Endothelial cell of umbilical vein (primary cell): Measurements from ENCODE around the gene PLA2G5. TPM values are rescaled to one million over a fixed set of nuclear protein-coding genes. Genes with fewer than 3 reads are reported as not detected.

Source experiments
- BruUV-seq: library from RNA; stranded (reverse); fragments of 400-500 nt; replicated peaks from 2 replicates; lab custom pipeline; 2021; lab: Mats Ljungman, UMichigan
- CTCF ChIA-PET: fragments of 300-600, 350-600 bp; sonication (Branson Sonifier 250); formaldehyde crosslinking; loops from one replicate; lab custom pipeline; 2021; ENCODE audit warnings: antibody characterized with exemption, inconsistent platforms; lab: Charles Lee
- POLR2A ChIA-PET: fragments of 300-600, 350-600 bp; sonication (Branson Sonifier 250); formaldehyde crosslinking; loops from one replicate; lab custom pipeline; 2021; ENCODE audit warnings: antibody characterized with exemption, inconsistent platforms; lab: Charles Lee
- DNase-seq: peaks from one replicate; pipeline ENCODE4 v3.0.0-alpha.2; 2011; ENCODE audit warnings: low read depth, low spot score
- FAIRE-seq: peaks from 2 replicates; lab custom pipeline; 2011; peaks lifted over from hg19 to GRCh38; lab: Jason Lieb, UNC
- H2AFZ ChIP-seq: 2 replicates; pipeline ENCODE4 v1.6.0; 2012; ENCODE audit warnings: low read depth, low read length, control low read depth, inconsistent platforms
- H3K27ac ChIP-seq: 2 replicates; pipeline ENCODE4 v1.5.1; 2011; ENCODE audit warnings: low read depth, mild to moderate bottlenecking, control low read depth, low read length, moderate library complexity; ENCODE audit not compliant: insufficient read depth
- H3K27me3 ChIP-seq, 2 experiments: 2 replicates each; pipeline versions ENCODE4 v1.6.0 to v1.6.1; 2011; ENCODE audit warnings: low read length in 2 of 2, mixed read lengths in 1 of 2; ENCODE audit not compliant: control insufficient read depth in 2 of 2, insufficient read depth in 2 of 2
- H3K36me3 ChIP-seq, 2 experiments: 2 replicates in 1 of 2; 3 replicates in 1 of 2; pipeline ENCODE4 v1.5.1; 2011; ENCODE audit warnings: low read length in 2 of 2, mild to moderate bottlenecking in 1 of 2, moderate library complexity in 1 of 2; ENCODE audit not compliant: control insufficient read depth in 2 of 2, insufficient read depth in 2 of 2; ENCODE audit errors: extremely low read depth in 1 of 2
- H3K4me1 ChIP-seq: 3 replicates; pipeline ENCODE4 v1.5.1; 2011; ENCODE audit warnings: mild to moderate bottlenecking, low read length; ENCODE audit not compliant: control insufficient read depth, insufficient read depth; ENCODE audit errors: extremely low read depth
- H3K4me2 ChIP-seq: 2 replicates; pipeline ENCODE4 v1.6.1; 2011; ENCODE audit warnings: low read length, control low read depth, mixed read lengths; ENCODE audit not compliant: insufficient read depth
- H3K4me3 ChIP-seq, 3 experiments: fragments of 200-600 bp in 1 of 3; sonication (generic), shearing (Covaris generic) in 1 of 3; replicated peaks in 1 of 3; 2 replicates each; pipeline ENCODE4 v1.5.1; 2011 to 2016; ENCODE audit warnings: control low read depth in 3 of 3, low read length in 3 of 3, mild to moderate bottlenecking in 2 of 3, inconsistent platforms in 1 of 3, low read depth in 1 of 3, moderate library complexity in 1 of 3; ENCODE audit not compliant: insufficient read depth in 1 of 3
- H3K79me2 ChIP-seq: 2 replicates; pipeline ENCODE4 v1.6.0; 2012; ENCODE audit warnings: low read length, inconsistent platforms; ENCODE audit not compliant: control insufficient read depth, insufficient read depth
- H3K9ac ChIP-seq: replicated peaks from 2 replicates; pipeline ENCODE3; 2011; ENCODE audit warnings: low read length, control low read depth; ENCODE audit not compliant: insufficient read depth; ENCODE audit errors: extremely low read depth
- H3K9me1 ChIP-seq: replicated peaks from 3 replicates; pipeline ENCODE4 v1.6.0; 2011; ENCODE audit warnings: mild to moderate bottlenecking, low read length; ENCODE audit not compliant: control insufficient read depth, insufficient read depth; ENCODE audit errors: extremely low read depth
- H3K9me3 ChIP-seq: replicated peaks from 2 replicates; pipeline ENCODE4 v1.5.1; 2012; ENCODE audit warnings: low read length, inconsistent platforms; ENCODE audit not compliant: control insufficient read depth, insufficient read depth
- H4K20me1 ChIP-seq: replicated peaks from 2 replicates; pipeline ENCODE3; 2011; ENCODE audit warnings: mild to moderate bottlenecking, low read length; ENCODE audit not compliant: control insufficient read depth, insufficient read depth; ENCODE audit errors: extremely low read depth
- EZH2 ChIP-seq: IDR thresholded peaks from 2 replicates; pipeline ENCODE4 v1.6.1; 2012; ENCODE audit warnings: borderline replicate concordance, low read depth, mild to moderate bottlenecking, moderate library complexity, low read length, inconsistent platforms; ENCODE audit not compliant: severe bottlenecking
- FOS ChIP-seq: IDR thresholded peaks from 2 replicates; pipeline ENCODE4 v1.6.1; 2011; ENCODE audit warnings: mild to moderate bottlenecking, low read length, moderate library complexity, borderline replicate concordance; ENCODE audit not compliant: insufficient read depth
- GATA2 ChIP-seq: IDR thresholded peaks from 2 replicates; pipeline ENCODE4 v1.7.0; 2011; ENCODE audit warnings: low read depth, mild to moderate bottlenecking, moderate library complexity, mixed read lengths, low read length; ENCODE audit not compliant: insufficient read length, insufficient read depth
- JUN ChIP-seq: IDR thresholded peaks from 2 replicates; pipeline ENCODE4 v1.6.1; 2011; ENCODE audit warnings: borderline replicate concordance, low read depth; ENCODE audit not compliant: insufficient read length, insufficient read depth
- MAX ChIP-seq: IDR thresholded peaks from 2 replicates; pipeline ENCODE4 v1.6.1; 2011; ENCODE audit not compliant: insufficient read depth, insufficient read length
- MYC ChIP-seq: IDR thresholded peaks from one replicate; pipeline ENCODE4 v1.6.1; 2011; ENCODE audit warnings: mild to moderate bottlenecking, low read depth, low read length
- POLR2A ChIP-seq: IDR thresholded peaks from 2 replicates; pipeline ENCODE4 v1.6.1; 2012; ENCODE audit warnings: low read depth, mild to moderate bottlenecking, control low read depth, low read length
- POLR2AphosphoS5 ChIP-seq: IDR thresholded peaks from 2 replicates; pipeline ENCODE4 v1.6.1; 2012; ENCODE audit warnings: low read depth, mild to moderate bottlenecking, control low read depth, low read length, moderate library complexity; ENCODE audit not compliant: insufficient read depth
- dilution Hi-C: fragments of 300-500 bp; cut with MboI; formaldehyde crosslinking; loops from one replicate; pipeline ENCODE4 v1.15.0; 2019; ENCODE audit warnings: low sequenced_read_pairs; ENCODE audit not compliant: extremely low pct_ligation_motif_present
- intact Hi-C: fragments of 100-400 bp; cut with micrococcal nuclease; formaldehyde crosslinking; loops from one replicate; pipeline ENCODE4 v1.10.0; 2022
- polyA plus RNA-seq, 4 experiments: library from polyadenylated mRNA; depleted of rRNA in 3 of 4; stranded (reverse) in 3 of 4; unstranded in 1 of 4; fragments of >200 nt; gene quantifications; 2 replicates each; pipeline versions ENCODE4 v1.2.1 to v1.2.3, GENCODE V29; 2011 to 2012; ENCODE audit warnings: missing spikeins in 1 of 4
- total RNA-seq: library from RNA; stranded (reverse); gene quantifications from 2 replicates; pipeline ENCODE4 v1.2.3, GENCODE V29; 2021
- TF ChIP-seq, protein P1 (sequence below), 2 donors: IDR thresholded peaks; 1 replicate in 1 of 2; 2 replicates in 1 of 2; pipeline ENCODE4 v1.5.1; 2011; ENCODE audit warnings: low read length in 2 of 2, mild to moderate bottlenecking in 2 of 2, moderate library complexity in 2 of 2, control low read depth in 1 of 2, inconsistent platforms in 1 of 2, low read depth in 1 of 2; ENCODE audit not compliant: insufficient read depth in 1 of 2; ENCODE audit errors: extremely low read depth in 1 of 2

PLA2G5 gene
- total and polyA plus RNA-seq, 2 donors (not counting 3 experiments of a cell fraction or from before 2014, with no cell fraction given) = 0.06 TPM; not detected in 1

DNA sequence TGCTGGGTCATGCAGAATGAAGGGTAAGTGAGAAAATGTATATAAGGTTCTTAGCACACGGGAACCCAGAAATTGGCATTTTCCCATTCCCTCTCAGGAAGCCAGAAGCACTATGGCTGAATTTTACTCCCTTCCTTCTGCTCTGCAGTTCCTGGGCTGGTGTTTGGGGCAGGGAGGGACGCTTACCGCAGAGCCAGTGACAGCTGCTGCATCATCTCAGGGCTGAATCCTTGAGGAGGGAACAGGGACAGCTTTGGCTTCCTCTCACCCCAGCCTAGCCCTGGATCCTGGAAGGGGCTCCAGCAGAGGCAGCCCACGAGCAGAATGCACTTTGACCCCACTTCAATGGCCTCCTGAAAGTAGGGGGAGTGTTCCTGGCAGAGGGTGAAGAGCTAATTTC lies 37.4 kb downstream of the PLA2G5 start:
- no peak for DNase-seq
- Histone ChIP-seq H4K20me1 (no peaks in the 10 kb centered on the region), H3K9me3 (no peaks in the 10 kb centered on the region), H3K4me2 (no peak overlapping the region), H3K4me3 (no peak overlapping the region), H3K36me3 (no peaks in the 10 kb centered on the region), H3K9ac (no peak overlapping the region), H3K9me1 (no peaks in the 10 kb centered on the region), H2AFZ (no peak overlapping the region), H3K79me2 (no peaks in the 10 kb centered on the region), H3K4me1 (peaks cover 14% of the 10 kb centered on the region), H3K27ac (no peak overlapping the region), H3K27me3 (peaks cover 0 to 2% of the 10 kb centered on the region in 2 experiments)
- ChIA-PET POLR2A (no interaction called here), CTCF (interaction anchor here (1.5 kb wide), 1 partner anchor 45 kb away, joined by 4 read pairs; no protein-coding TSS in a partner anchor)
- intact Hi-C loops (no loop called here), dilution Hi-C loops (no loop called here)
- BruUV-seq = no TSS peak
- TF ChIP-seq POLR2A (no peak), FOS (no peak), JUN (no peak), POLR2AphosphoS5 (no peak), GATA2 (no peak), MYC (no peak), MAX (no peak), EZH2 (no peak)
- TF ChIP-seq, protein P1, sequence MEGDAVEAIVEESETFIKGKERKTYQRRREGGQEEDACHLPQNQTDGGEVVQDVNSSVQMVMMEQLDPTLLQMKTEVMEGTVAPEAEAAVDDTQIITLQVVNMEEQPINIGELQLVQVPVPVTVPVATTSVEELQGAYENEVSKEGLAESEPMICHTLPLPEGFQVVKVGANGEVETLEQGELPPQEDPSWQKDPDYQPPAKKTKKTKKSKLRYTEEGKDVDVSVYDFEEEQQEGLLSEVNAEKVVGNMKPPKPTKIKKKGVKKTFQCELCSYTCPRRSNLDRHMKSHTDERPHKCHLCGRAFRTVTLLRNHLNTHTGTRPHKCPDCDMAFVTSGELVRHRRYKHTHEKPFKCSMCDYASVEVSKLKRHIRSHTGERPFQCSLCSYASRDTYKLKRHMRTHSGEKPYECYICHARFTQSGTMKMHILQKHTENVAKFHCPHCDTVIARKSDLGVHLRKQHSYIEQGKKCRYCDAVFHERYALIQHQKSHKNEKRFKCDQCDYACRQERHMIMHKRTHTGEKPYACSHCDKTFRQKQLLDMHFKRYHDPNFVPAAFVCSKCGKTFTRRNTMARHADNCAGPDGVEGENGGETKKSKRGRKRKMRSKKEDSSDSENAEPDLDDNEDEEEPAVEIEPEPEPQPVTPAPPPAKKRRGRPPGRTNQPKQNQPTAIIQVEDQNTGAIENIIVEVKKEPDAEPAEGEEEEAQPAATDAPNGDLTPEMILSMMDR (IDR thresholded peaks at IDR 0.05; ENCODE audit: extremely low read depth in 1 of 2, insufficient read depth in 1 of 2, low read depth in 1 of 2, low read length in 2 of 2) = no peak
- FAIRE-seq = no peak
